ENCODE results near the gene MOB1A.

GRCh38 chr2:74194799-74195198 is 16.1 kb upstream of the MOB1A start:
- TF ChIP-seq TFDP2 (CRISPR knock-in tag; IDR thresholded peaks at IDR 0.05) (no peak), ELF4 (CRISPR knock-in tag; IDR thresholded peaks at IDR 0.05; ENCODE audit: borderline replicate concordance) (no peak), SNAI1 (CRISPR knock-in tag; IDR thresholded peaks at IDR 0.05; ENCODE audit: borderline replicate concordance) (no peak), RAD51 (IDR thresholded peaks at IDR 0.05; ENCODE audit: borderline replicate concordance) (no peak), CTCF (CRISPR knock-in tag; IDR thresholded peaks at IDR 0.05) (no peak), SRY (CRISPR knock-in tag; IDR thresholded peaks at IDR 0.05) (no peak), PREB (CRISPR knock-in tag; IDR thresholded peaks at IDR 0.05) (no peak), SSRP1 (CRISPR knock-in tag; IDR thresholded peaks at IDR 0.05) (no peak), HDAC2 (CRISPR knock-in tag; IDR thresholded peaks at IDR 0.05) (no peak)
